Spinal cord (tissue), 10 donors: ENCODE measurements around the gene MTOR. TPM values are rescaled to one million over a fixed set of nuclear protein-coding genes. Genes with fewer than 3 reads are reported as not detected.
A peak's percentile ranks its signal among the peaks of the same experiment; 100 is the strongest.

Experiments
- DNase-seq, 6 donors: peaks; one replicate each; pipeline versions ENCODE4 v3.0.0 to v3.0.0-alpha.2; 2013 to 2015; ENCODE audit warnings: low spot score in 6 of 6, low read depth in 4 of 6
- H3K27ac ChIP-seq: one replicate; pipeline ENCODE4 v1.5.1; 2013; ENCODE audit warnings: low read depth, low read length, control low read depth
- H3K27me3 ChIP-seq: one replicate; pipeline ENCODE4 v1.6.1; 2013; ENCODE audit warnings: low read length; ENCODE audit not compliant: control insufficient read depth, insufficient read depth
- H3K36me3 ChIP-seq: one replicate; pipeline ENCODE4 v1.6.1; 2013; ENCODE audit warnings: low read length; ENCODE audit not compliant: control insufficient read depth, insufficient read depth
- H3K4me1 ChIP-seq: one replicate; pipeline ENCODE4 v1.6.1; 2013; ENCODE audit warnings: low read length; ENCODE audit not compliant: control insufficient read depth, insufficient read depth
- H3K4me3 ChIP-seq: one replicate; pipeline ENCODE4 v1.5.1; 2013; ENCODE audit warnings: low read depth, low read length, control low read depth
- H3K9me3 ChIP-seq: one replicate; pipeline ENCODE4 v1.6.1; 2013; ENCODE audit warnings: low read length; ENCODE audit not compliant: control insufficient read depth, insufficient read depth
- WGBS: methylation state at CpG from one replicate; pipeline ENCODE4 v1.1.5; 2013; ENCODE audit warnings: missing lambda C conversion rate; ENCODE audit not compliant: insufficient coverage; 5-methylcytosine and 5-hydroxymethylcytosine counted together
- polyA plus RNA-seq, 2 donors: library from polyadenylated mRNA; unstranded; fragments of 120-200 nt; gene quantifications; one replicate each; pipeline ENCODE4 v1.2.1, GENCODE V29; 2013; ENCODE audit not compliant: insufficient read length in 2 of 2
- total RNA-seq, 2 donors: library from RNA; depleted of rRNA in 1 of 2; stranded (reverse); fragments of 120-200 nt in 1 of 2; fragments of >200 nt in 1 of 2; gene quantifications; one replicate each; pipeline versions ENCODE4 v1.2.3 to v1.2.4, GENCODE V29; 2013 to 2014
- donor health status: healthy.

MTOR gene
- total and polyA plus RNA-seq, 4 donors = 44.2 to 50.8 (median 47.6) TPM

- Histone ChIP-seq H3K4me1 (no peaks in the 10 kb centered on the region), H3K9me3 (no peaks in the 10 kb centered on the region), H3K27ac (peak overlapping the region; percentile 45), H3K36me3 (peaks cover 26% of the 10 kb centered on the region), H3K27me3 (no peaks in the 10 kb centered on the region), H3K4me3 (no peak overlapping the region)
- peak in 2 of 6 donors; percentile 46 to 78 for DNase-seq
- no CpG with 5 or more reads among the region's 2 CpGs for WGBS
These were observed 104.5 kb downstream of the MTOR start for GRCh38 chr1:11157867-11158266.

- peaks cover 28% of the 10 kb centered on the region for H3K36me3 ChIP-seq
- H3K27me3 ChIP-seq = no peaks in the 10 kb centered on the region
- no peaks in the 10 kb centered on the region for H3K4me1 ChIP-seq
- H3K9me3 ChIP-seq = no peaks in the 10 kb centered on the region
- peak in 1 of 6 donors; percentile 11 for DNase-seq
- H3K27ac ChIP-seq = peak overlapping the region; percentile 45
- 66% methylated on average over 6 of the region's 8 CpGs for WGBS
- H3K4me3 ChIP-seq = no peak overlapping the region
These were observed 105.0 kb downstream of the MTOR start for GRCh38 chr1:11157394-11157793.

- Histone ChIP-seq H3K4me3 (no peak overlapping the region), H3K9me3 (no peaks in the 10 kb centered on the region), H3K4me1 (no peaks in the 10 kb centered on the region), H3K36me3 (peaks cover 29% of the 10 kb centered on the region), H3K27ac (no peak overlapping the region), H3K27me3 (no peaks in the 10 kb centered on the region)
- no peak for DNase-seq
- 80% methylated on average over 5 of the region's 7 CpGs for WGBS
These were observed 105.4 kb downstream of the MTOR start for GRCh38 chr1:11156963-11157362.

GRCh38 chr1:11156441-11156840 lies 105.9 kb downstream of the MTOR start:
- Histone ChIP-seq H3K4me3 (no peak overlapping the region), H3K4me1 (no peaks in the 10 kb centered on the region), H3K36me3 (peaks cover 28% of the 10 kb centered on the region), H3K27me3 (no peaks in the 10 kb centered on the region), H3K27ac (no peak overlapping the region), H3K9me3 (no peaks in the 10 kb centered on the region)
- WGBS = 94% methylated on average over 1 of the region's 3 CpGs
- DNase-seq = no peak

GRCh38 chr1:11153184-11153583 lies 109.2 kb downstream of the MTOR start:
- no peaks in the 10 kb centered on the region for H3K4me1 ChIP-seq
- WGBS = 87% methylated on average over 1 of the region's 3 CpGs
- peak in 1 of 6 donors; percentile 62 for DNase-seq

GRCh38 chr1:11152755-11153154 lies 109.6 kb downstream of the MTOR start:
- H3K27me3 ChIP-seq = no peaks in the 10 kb centered on the region
- 86% methylated on average over 5 of the region's 9 CpGs for whole genome bisulfite sequencing
- no peak overlapping the region for H3K4me3 ChIP-seq
- DNase-seq = no peak
- no peak overlapping the region for H3K27ac ChIP-seq
- H3K9me3 ChIP-seq = no peaks in the 10 kb centered on the region
- H3K36me3 ChIP-seq = peaks cover 39% of the 10 kb centered on the region
- H3K4me1 ChIP-seq = no peaks in the 10 kb centered on the region

More at GRCh38 chr1:11153184-11153583, 109.2 kb downstream of the MTOR start:
- Histone ChIP-seq H3K4me3 (no peak overlapping the region), H3K27me3 (no peaks in the 10 kb centered on the region), H3K9me3 (no peaks in the 10 kb centered on the region), H3K36me3 (peaks cover 39% of the 10 kb centered on the region), H3K27ac (no peak overlapping the region)

- no peaks in the 10 kb centered on the region for H3K4me1 ChIP-seq
- no peak overlapping the region for H3K4me3 ChIP-seq
- H3K36me3 ChIP-seq = peaks cover 37% of the 10 kb centered on the region
- WGBS = 85% methylated on average over 6 of the region's 9 CpGs
- DNase-seq = peak in 1 of 6 donors; percentile 48
- no peaks in the 10 kb centered on the region for H3K27me3 ChIP-seq
- H3K27ac ChIP-seq = peak overlapping the region; percentile 17
- H3K9me3 ChIP-seq = no peaks in the 10 kb centered on the region
These were observed 110.3 kb downstream of the MTOR start for GRCh38 chr1:11151826-11152612.

GRCh38 chr1:11151114-11151513 lies 111.2 kb downstream of the MTOR start:
- no peak for DNase-seq
- Histone ChIP-seq H3K9me3 (no peaks in the 10 kb centered on the region), H3K4me1 (no peaks in the 10 kb centered on the region), H3K27ac (peak overlapping the region; percentile 17), H3K27me3 (no peaks in the 10 kb centered on the region), H3K36me3 (peaks cover 34% of the 10 kb centered on the region), H3K4me3 (no peak overlapping the region)
- 80% methylated on average over 5 of the region's 5 CpGs for WGBS

- H3K27me3 ChIP-seq = no peaks in the 10 kb centered on the region
- WGBS = 83% methylated on average over 1 of the region's 3 CpGs
- no peaks in the 10 kb centered on the region for H3K4me1 ChIP-seq
- DNase-seq = peak in 1 of 6 donors; percentile 76
- H3K4me3 ChIP-seq = no peak overlapping the region
- no peak overlapping the region for H3K27ac ChIP-seq
- no peaks in the 10 kb centered on the region for H3K9me3 ChIP-seq
- peaks cover 30% of the 10 kb centered on the region for H3K36me3 ChIP-seq
These were observed 112.0 kb downstream of the MTOR start for GRCh38 chr1:11150326-11150725.

- Histone ChIP-seq H3K27ac (no peak overlapping the region), H3K4me3 (no peak overlapping the region), H3K4me1 (no peaks in the 10 kb centered on the region), H3K9me3 (no peaks in the 10 kb centered on the region), H3K36me3 (peaks cover 30% of the 10 kb centered on the region), H3K27me3 (no peaks in the 10 kb centered on the region)
- DNase-seq = peak in 1 of 6 donors; percentile 87
- whole genome bisulfite sequencing = 65% methylated on average over 3 of the region's 4 CpGs
These were observed 115.1 kb downstream of the MTOR start for GRCh38 chr1:11147197-11147770.
